Urinary bladder (tissue), 4 donors: Measurements from ENCODE around the gene IL36G. TPM values are rescaled to one million over a fixed set of nuclear protein-coding genes. Genes with fewer than 3 reads are reported as not detected.
A peak's percentile ranks its signal among the peaks of the same experiment; 100 is the strongest.
"Not testable (repeated sequence)": the region's sequence is repeated elsewhere in the genome, so short reads cannot be mapped to it uniquely, and the experiment has no call there.

Experiments
- DNase-seq: peaks from one replicate; pipeline ENCODE4 v3.0.0-alpha.2; 2015; ENCODE audit errors: extremely low spot score
- H3K27ac ChIP-seq: one replicate; pipeline ENCODE4 v1.5.1; 2013; ENCODE audit warnings: low read depth, mild to moderate bottlenecking, moderate library complexity
- H3K36me3 ChIP-seq: one replicate; pipeline ENCODE4 v1.6.1; 2013; ENCODE audit warnings: mild to moderate bottlenecking, moderate library complexity; ENCODE audit not compliant: insufficient read depth
- H3K4me1 ChIP-seq: one replicate; pipeline ENCODE4 v1.6.1; 2013; ENCODE audit warnings: mild to moderate bottlenecking, moderate library complexity; ENCODE audit not compliant: insufficient read depth
- H3K4me3 ChIP-seq: one replicate; pipeline ENCODE4 v1.5.1; 2013; ENCODE audit warnings: low read depth, low read length
- WGBS: extraction: QIAGEN DNeasy Blood & Tissue Kit; methylation state at CpG from one replicate; pipeline ENCODE4 v1.1.7; 2013; 5-methylcytosine and 5-hydroxymethylcytosine counted together
- polyA plus RNA-seq: library from polyadenylated mRNA; stranded (reverse); fragments of 200-250 nt; gene quantifications from one replicate; pipeline ENCODE4 v1.2.3, GENCODE V29; 2013
- total RNA-seq: library from RNA; depleted of rRNA; stranded (reverse); fragments of >200 nt; gene quantifications from one replicate; pipeline ENCODE4 v1.2.3, GENCODE V29; 2014
- donor health status: healthy with polysubstance abuse.
- donor health status: healthy.

IL36G gene
- total RNA-seq (not detected), polyA plus RNA-seq (not detected)

GRCh38 chr2:112977559-112978056 is at the start of gene IL36G:
IL36G (plus strand) TSS chr2:112978006; CDS start chr2:112978639, 633 bp downstream.
- no peaks in the 10 kb centered on the region for H3K36me3 ChIP-seq
- no peak for DNase-seq
- 70% methylated on average over 7 of the region's 7 CpGs for WGBS
- H3K27ac ChIP-seq = no peak within 1 kb of the TSS
- no peak within 1 kb of the TSS for H3K4me3 ChIP-seq
- no peaks in the 10 kb centered on the region for H3K4me1 ChIP-seq

- H3K36me3 ChIP-seq = no peaks in the 10 kb centered on the region
- H3K27ac ChIP-seq = no peak overlapping the region
- H3K4me1 ChIP-seq = no peaks in the 10 kb centered on the region
- 92% methylated on average over 12 of the region's 12 CpGs for WGBS
- DNase-seq = no peak
- H3K4me3 ChIP-seq = no peak overlapping the region
Observed at GRCh38 chr2:112933261-112933660, 44.5 kb upstream of the IL36G start.

DNA sequence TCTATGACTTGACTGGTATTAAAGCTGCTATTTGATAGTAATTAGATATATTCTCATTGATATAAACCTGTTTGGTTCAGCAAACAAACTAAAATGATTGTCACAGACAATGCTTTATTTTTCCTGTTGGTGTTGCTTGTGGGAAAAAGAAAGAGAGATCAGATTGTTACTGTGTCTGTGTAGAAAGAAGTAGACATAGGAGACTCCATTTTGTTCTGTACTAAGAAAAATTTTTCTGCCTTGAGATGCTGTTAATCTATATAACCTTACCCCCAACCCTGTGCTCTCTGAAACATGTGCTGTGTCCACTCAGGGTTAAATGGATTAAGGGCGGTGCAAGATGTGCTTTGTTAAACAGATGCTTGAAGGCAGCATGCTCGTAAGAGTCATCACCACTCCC is 43.7 kb upstream of the IL36G start:
- 26% methylated on average over 2 of the region's 2 CpGs for WGBS
- not testable (repeated sequence) for H3K4me3 ChIP-seq, H3K36me3 ChIP-seq, DNase-seq, H3K27ac ChIP-seq, H3K4me1 ChIP-seq

GRCh38 chr2:112936927-112937232 is 40.9 kb upstream of the IL36G start:
- H3K36me3 ChIP-seq = no peaks in the 10 kb centered on the region
- DNase-seq = no peak
- no peak overlapping the region for H3K27ac ChIP-seq
- no peaks in the 10 kb centered on the region for H3K4me1 ChIP-seq
- H3K4me3 ChIP-seq = no peak overlapping the region
- 71% methylated on average over 2 of the region's 2 CpGs for WGBS

GRCh38 chr2:112938904-112939303 is 38.9 kb upstream of the IL36G start:
- DNase-seq = no peak
- Histone ChIP-seq H3K27ac (no peak overlapping the region), H3K4me3 (no peak overlapping the region), H3K4me1 (no peaks in the 10 kb centered on the region), H3K36me3 (no peaks in the 10 kb centered on the region)
- WGBS = 76% methylated on average over 5 of the region's 5 CpGs

- H3K4me1 ChIP-seq = no peaks in the 10 kb centered on the region
- no peak overlapping the region for H3K4me3 ChIP-seq
- H3K27ac ChIP-seq = no peak overlapping the region
- no peaks in the 10 kb centered on the region for H3K36me3 ChIP-seq
- WGBS = 82% methylated on average over 5 of the region's 5 CpGs
- DNase-seq = no peak
Observed at GRCh38 chr2:112939425-112939824, 38.4 kb upstream of the IL36G start.

DNA sequence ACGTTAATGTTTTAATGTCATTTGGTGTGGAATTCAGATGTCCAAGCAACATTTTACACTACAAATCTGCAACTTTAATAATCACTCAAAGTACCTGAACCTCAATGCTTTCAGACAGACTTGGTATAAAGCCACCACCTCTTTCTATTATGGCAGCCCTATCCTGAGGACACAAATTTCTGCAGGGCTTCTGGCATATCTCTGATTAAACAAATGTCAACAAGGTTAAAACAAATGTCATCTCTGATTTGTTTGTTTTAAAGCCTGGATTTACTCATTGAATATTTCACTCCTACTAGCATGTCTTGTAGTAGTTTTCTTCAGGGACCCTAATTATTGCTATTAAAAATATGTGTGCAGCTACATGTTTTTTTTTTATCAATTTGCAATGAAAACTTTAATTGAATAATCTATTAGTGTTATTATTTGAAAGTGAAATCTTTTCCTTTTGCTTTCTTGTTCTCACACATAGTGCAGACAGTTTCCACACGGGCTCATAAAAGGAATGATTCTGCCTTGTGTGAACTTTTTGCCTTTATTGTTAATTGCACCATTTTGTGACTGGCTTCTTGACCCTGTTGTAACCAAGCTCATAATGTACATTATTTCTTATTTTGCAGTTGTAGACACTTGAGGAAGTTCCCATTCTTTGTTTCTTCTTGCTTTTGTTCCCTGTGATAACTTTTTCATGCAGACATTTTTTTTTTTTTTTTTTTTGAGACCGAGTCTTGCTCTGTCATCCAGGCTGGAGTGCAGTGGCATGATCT is 36.8 kb upstream of the IL36G start:
- Histone ChIP-seq H3K27ac (no peak overlapping the region), H3K36me3 (no peaks in the 10 kb centered on the region), H3K4me3 (no peak overlapping the region), H3K4me1 (no peaks in the 10 kb centered on the region)
- WGBS = 54% methylated on average over 3 of the region's 3 CpGs
- DNase-seq = no peak

DNA sequence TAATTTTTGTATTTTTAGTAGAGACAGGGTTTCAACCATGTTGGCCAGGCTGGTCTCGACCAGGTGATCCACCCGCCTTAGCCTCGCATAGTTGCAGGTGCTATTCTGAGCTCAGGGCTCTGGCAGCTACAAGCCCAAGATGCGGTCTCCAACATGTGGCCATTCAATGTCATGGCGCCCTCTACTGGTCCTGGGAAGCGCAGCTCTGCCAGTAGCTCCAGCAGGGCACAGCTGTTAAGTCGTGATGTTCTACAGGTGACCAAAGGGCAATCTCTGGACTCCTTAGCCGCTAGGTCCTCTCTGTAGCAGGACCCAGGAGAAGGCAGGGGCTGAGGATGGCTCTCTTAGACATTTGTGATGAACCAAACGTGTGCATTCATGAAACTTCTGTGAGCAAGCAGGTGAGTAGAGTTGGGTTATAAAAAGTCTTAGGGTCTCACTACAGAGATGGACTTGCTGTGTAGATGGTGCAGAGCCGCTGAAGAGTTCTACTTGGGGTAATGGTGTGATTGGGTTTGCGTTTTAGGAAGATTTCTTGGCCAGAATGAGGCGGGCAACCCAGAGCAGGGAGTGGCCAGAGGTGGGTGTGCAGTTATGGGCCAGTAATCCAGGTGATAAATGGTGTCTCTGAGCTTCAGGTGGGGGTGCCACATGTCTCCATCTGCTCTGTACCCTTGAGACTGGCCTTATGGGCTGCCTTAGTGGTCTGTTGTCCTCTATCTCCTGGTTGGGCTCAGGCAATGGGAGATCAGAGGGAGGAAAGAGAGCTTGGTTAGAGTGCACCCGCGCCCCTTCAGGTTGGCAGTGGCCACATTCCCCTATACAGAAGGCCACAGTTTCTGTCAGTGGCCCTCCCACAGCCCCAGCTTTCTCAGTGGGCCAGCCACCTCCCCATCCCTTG is 35.8 kb upstream of the IL36G start:
- Histone ChIP-seq H3K36me3 (no peaks in the 10 kb centered on the region), H3K27ac (no peak overlapping the region), H3K4me1 (no peaks in the 10 kb centered on the region), H3K4me3 (no peak overlapping the region)
- DNase-seq = peak; percentile 40
- 31% methylated on average over 14 of the region's 14 CpGs for WGBS

DNA sequence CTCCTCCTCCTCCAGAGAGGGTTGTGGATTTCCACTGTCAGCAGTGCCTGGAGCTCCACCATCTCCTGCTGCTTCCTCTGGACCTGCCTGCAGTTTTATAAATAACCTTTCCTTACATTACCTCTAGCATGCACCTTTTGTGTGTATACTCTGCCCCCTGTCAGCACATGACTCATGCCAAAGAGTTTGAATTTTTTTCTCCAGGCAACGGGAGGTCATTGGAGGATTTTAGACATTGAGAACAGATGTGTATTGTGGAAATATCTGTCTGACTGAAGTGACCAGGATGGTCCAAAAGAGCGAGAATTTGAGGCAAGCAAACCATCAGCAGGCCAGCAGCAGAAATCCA is 35.2 kb upstream of the IL36G start:
- WGBS = 54% methylated on average over 2 of the region's 2 CpGs
- Histone ChIP-seq H3K27ac (no peak overlapping the region), H3K4me3 (no peak overlapping the region), H3K4me1 (no peaks in the 10 kb centered on the region), H3K36me3 (no peaks in the 10 kb centered on the region)
- DNase-seq = no peak

GRCh38 chr2:112944971-112945370 is 32.8 kb upstream of the IL36G start:
- no peaks in the 10 kb centered on the region for H3K36me3 ChIP-seq
- no peaks in the 10 kb centered on the region for H3K4me1 ChIP-seq
- DNase-seq = no peak
- no peak overlapping the region for H3K27ac ChIP-seq
- WGBS = 90% methylated on average over 1 of the region's 1 CpG
- H3K4me3 ChIP-seq = no peak overlapping the region

- Histone ChIP-seq H3K36me3 (no peaks in the 10 kb centered on the region), H3K4me1 (no peaks in the 10 kb centered on the region), H3K4me3 (no peak overlapping the region), H3K27ac (no peak overlapping the region)
- DNase-seq = no peak
- 83% methylated on average over 2 of the region's 2 CpGs for WGBS
Observed at GRCh38 chr2:112946086-112946485, 31.7 kb upstream of the IL36G start.

- no peak overlapping the region for H3K27ac ChIP-seq
- no peaks in the 10 kb centered on the region for H3K4me1 ChIP-seq
- DNase-seq = no peak
- no peak overlapping the region for H3K4me3 ChIP-seq
- H3K36me3 ChIP-seq = no peaks in the 10 kb centered on the region
- 19% methylated on average over 2 of the region's 2 CpGs for WGBS
Observed at GRCh38 chr2:112947374-112947773, 30.4 kb upstream of the IL36G start.

DNA sequence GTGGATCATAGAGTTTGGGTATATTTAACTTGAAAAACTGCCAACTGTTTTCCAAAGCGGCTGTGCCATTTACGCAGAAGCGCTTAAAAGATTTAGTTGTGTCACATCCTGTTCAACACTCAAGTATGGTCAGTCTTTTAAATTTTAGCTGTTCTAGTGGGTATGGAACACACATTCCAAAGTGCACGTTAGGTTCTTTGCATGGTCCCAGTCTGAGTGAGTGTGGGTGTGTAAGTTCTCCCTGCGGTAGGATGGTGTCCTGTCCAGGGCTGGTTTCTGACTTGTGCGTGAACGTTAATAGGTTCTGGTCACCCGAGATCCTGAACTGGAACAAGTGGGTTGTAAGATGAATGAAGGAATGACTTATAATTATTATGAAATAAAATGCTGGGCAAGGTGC is 28.4 kb upstream of the IL36G start:
- 81% methylated on average over 8 of the region's 8 CpGs for WGBS
- H3K27ac ChIP-seq = no peak overlapping the region
- no peak for DNase-seq

DNA sequence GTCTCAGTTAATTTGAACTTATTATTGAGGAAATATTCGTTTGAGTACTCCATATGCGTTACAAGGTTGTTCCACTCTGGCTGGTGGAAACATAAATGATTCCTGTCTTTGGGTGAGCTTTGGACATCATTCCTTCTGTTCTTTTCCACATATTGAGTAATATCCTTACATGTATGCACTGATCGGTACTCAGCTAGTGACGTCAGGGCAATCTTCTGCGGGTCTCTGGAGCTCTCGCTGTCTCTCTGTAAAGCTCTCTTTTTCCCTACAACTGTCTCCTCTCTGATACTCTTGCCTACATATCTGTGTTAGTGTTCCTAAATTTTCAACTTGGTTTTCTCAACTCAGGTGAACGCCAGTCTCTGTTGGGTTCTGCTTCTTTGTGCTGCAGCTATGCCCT is 23.4 kb upstream of the IL36G start:
- Histone ChIP-seq H3K4me3 (no peak overlapping the region), H3K27ac (no peak overlapping the region), H3K4me1 (no peaks in the 10 kb centered on the region), H3K36me3 (no peaks in the 10 kb centered on the region)
- 85% methylated on average over 7 of the region's 7 CpGs for WGBS
- no peak for DNase-seq

More for the DNA sequence above, 28.4 kb upstream of the IL36G start:
- Histone ChIP-seq H3K4me3 (no peak overlapping the region), H3K36me3 (no peaks in the 10 kb centered on the region), H3K4me1 (no peaks in the 10 kb centered on the region)
